ENCODE results near the gene KCNH8. TPM values are rescaled to one million over a fixed set of nuclear protein-coding genes. Genes with fewer than 3 reads are reported as not detected.

KCNH8 gene
- total and polyA plus RNA-seq, 4 donors = 0.02 to 0.08 (median 0.05) TPM; not detected in 1

- Histone ChIP-seq H3K36me3 (ENCODE audit: control insufficient read depth in 4 of 4, insufficient read depth in 3 of 4, low read depth in 1 of 4, low read length in 3 of 4) (no peaks in the 10 kb centered on the region), H3K27me3 (ENCODE audit: control insufficient read depth in 4 of 4, insufficient read depth in 4 of 4, low read length in 3 of 4) (no peaks in the 10 kb centered on the region), H3K27ac (ENCODE audit: low read depth in 1 of 2, low read length in 2 of 2) (no peak overlapping the region), H3K4me1 (ENCODE audit: control insufficient read depth in 4 of 4, insufficient read depth in 4 of 4, low read length in 3 of 4) (no peaks in the 10 kb centered on the region), H3K9me3 (ENCODE audit: control insufficient read depth in 4 of 4, low read length in 3 of 4) (no peaks in the 10 kb centered on the region), H3K4me3 (ENCODE audit: low read depth in 1 of 3, low read length in 3 of 3) (no peak overlapping the region), H3K9ac (ENCODE audit: low read depth in 1 of 2, low read length in 2 of 2) (no peak overlapping the region)
- TF ChIP-seq SP1 (IDR thresholded peaks at IDR 0.05) = no peak
- TF ChIP-seq REST (IDR thresholded peaks at IDR 0.05) = no peak
- no peak for TF ChIP-seq FOXA2 (IDR thresholded peaks at IDR 0.05)
- no peak for DNase-seq (ENCODE audit: low spot score)
- WGBS = 74% methylated on average over 1 of the region's 1 CpG
Observed at GRCh38 chr3:19357947-19358346, 209.6 kb downstream of the KCNH8 start.

DNA sequence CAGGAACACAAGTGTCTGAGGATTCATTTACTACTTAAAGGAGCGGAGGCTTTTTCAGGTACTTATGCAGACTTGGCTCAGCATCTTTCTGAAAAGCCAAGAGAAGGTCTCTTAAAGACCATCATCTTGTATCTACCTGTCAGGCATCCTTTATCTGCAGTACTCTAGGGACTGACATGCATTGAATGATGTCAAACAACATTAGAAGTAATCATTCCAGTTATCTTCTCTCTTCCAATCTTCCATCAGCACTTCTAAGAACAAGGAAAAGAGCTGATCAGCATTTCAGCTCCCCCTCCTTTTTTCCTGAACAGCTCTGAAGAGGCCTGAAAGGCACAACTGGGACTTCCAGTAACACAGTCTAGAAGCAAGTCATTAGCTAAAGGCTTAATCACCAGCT lies 214.8 kb downstream of the KCNH8 start:
- WGBS = 79% methylated on average over 1 of the region's 1 CpG
- Histone ChIP-seq H3K27ac (ENCODE audit: low read depth in 1 of 2, low read length in 2 of 2) (no peak overlapping the region), H3K4me1 (ENCODE audit: control insufficient read depth in 4 of 4, insufficient read depth in 4 of 4, low read length in 3 of 4) (no peaks in the 10 kb centered on the region), H3K9me3 (ENCODE audit: control insufficient read depth in 4 of 4, low read length in 3 of 4) (no peaks in the 10 kb centered on the region), H3K36me3 (ENCODE audit: control insufficient read depth in 4 of 4, insufficient read depth in 3 of 4, low read depth in 1 of 4, low read length in 3 of 4) (no peaks in the 10 kb centered on the region), H3K9ac (ENCODE audit: low read depth in 1 of 2, low read length in 2 of 2) (no peak overlapping the region), H3K27me3 (ENCODE audit: control insufficient read depth in 4 of 4, insufficient read depth in 4 of 4, low read length in 3 of 4) (no peaks in the 10 kb centered on the region), H3K4me3 (ENCODE audit: low read depth in 1 of 3, low read length in 3 of 3) (no peak overlapping the region)
- no peak for DNase-seq (ENCODE audit: low spot score)
- TF ChIP-seq REST (IDR thresholded peaks at IDR 0.05) (no peak), SP1 (IDR thresholded peaks at IDR 0.05) (no peak), RAD21 (IDR thresholded peaks at IDR 0.05) (no peak), HNF4A (conservative IDR thresholded peaks at IDR 0.05) (no peak), NR2F2 (IDR thresholded peaks at IDR 0.05) (no peak), GABPA (IDR thresholded peaks at IDR 0.05 in 1 of 2, conservative IDR thresholded peaks at IDR 0.05 in 1 of 2) (no peak), RXRA (IDR thresholded peaks at IDR 0.05) (no peak)

DNA sequence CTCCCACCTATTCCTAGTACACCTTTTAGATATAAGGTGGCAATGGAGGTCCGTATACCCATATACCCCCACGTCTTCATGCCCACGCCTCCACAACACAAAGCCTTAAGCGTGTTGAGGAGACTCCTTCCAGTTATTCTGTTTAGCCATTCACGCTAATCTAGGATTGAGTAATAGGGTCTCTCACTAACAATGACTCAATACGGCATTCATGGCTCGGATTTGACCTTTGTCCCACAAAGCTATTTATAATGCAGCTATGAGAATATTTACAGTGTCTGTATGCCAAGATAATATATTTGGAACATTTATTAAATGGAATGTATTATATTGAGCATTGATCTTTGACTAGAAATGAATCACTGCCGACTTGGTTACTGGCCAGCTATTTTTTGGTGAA lies 215.8 kb downstream of the KCNH8 start:
- TF ChIP-seq NR2F2 (IDR thresholded peaks at IDR 0.05) = no peak
- TF ChIP-seq RAD21 (IDR thresholded peaks at IDR 0.05) = no peak
- TF ChIP-seq, protein P1, sequence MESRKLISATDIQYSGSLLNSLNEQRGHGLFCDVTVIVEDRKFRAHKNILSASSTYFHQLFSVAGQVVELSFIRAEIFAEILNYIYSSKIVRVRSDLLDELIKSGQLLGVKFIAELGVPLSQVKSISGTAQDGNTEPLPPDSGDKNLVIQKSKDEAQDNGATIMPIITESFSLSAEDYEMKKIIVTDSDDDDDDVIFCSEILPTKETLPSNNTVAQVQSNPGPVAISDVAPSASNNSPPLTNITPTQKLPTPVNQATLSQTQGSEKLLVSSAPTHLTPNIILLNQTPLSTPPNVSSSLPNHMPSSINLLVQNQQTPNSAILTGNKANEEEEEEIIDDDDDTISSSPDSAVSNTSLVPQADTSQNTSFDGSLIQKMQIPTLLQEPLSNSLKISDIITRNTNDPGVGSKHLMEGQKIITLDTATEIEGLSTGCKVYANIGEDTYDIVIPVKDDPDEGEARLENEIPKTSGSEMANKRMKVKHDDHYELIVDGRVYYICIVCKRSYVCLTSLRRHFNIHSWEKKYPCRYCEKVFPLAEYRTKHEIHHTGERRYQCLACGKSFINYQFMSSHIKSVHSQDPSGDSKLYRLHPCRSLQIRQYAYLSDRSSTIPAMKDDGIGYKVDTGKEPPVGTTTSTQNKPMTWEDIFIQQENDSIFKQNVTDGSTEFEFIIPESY (IDR thresholded peaks at IDR 0.05) = no peak
- no peak for TF ChIP-seq HNF4A (conservative IDR thresholded peaks at IDR 0.05)
- TF ChIP-seq HNF4G (IDR thresholded peaks at IDR 0.05) = no peak
- TF ChIP-seq JUND (IDR thresholded peaks at IDR 0.05) = no peak
- TF ChIP-seq SP1 (IDR thresholded peaks at IDR 0.05) = no peak
- H3K27ac ChIP-seq (ENCODE audit: low read depth in 1 of 2, low read length in 2 of 2) = no peak overlapping the region
- no peak overlapping the region for H3K4me3 ChIP-seq (ENCODE audit: low read depth in 1 of 3, low read length in 3 of 3)
- 73% methylated on average over 8 of the region's 8 CpGs for WGBS
- H3K36me3 ChIP-seq (ENCODE audit: control insufficient read depth in 4 of 4, insufficient read depth in 3 of 4, low read depth in 1 of 4, low read length in 3 of 4) = no peaks in the 10 kb centered on the region
- H3K9ac ChIP-seq (ENCODE audit: low read depth in 1 of 2, low read length in 2 of 2) = no peak overlapping the region
- DNase-seq (ENCODE audit: low spot score) = no peak
- H3K4me1 ChIP-seq (ENCODE audit: control insufficient read depth in 4 of 4, insufficient read depth in 4 of 4, low read length in 3 of 4) = no peaks in the 10 kb centered on the region
- no peaks in the 10 kb centered on the region for H3K27me3 ChIP-seq (ENCODE audit: control insufficient read depth in 4 of 4, insufficient read depth in 4 of 4, low read length in 3 of 4)
- no peaks in the 10 kb centered on the region for H3K9me3 ChIP-seq (ENCODE audit: control insufficient read depth in 4 of 4, low read length in 3 of 4)
